NCI-H2227 treated with DMSO at 0.1 percent for 48 hours (cell line): Measurements from ENCODE around the gene PTPRE.
A peak's percentile ranks its signal among the peaks of the same experiment; 100 is the strongest.

Source experiments
- DNase-seq: peaks from one replicate; lab custom pipeline; 2025; lab: John Stamatoyannopoulos, UW

The PTPRE gene

GRCh38 chr10:128027306-128027705 is 120.4 kb downstream of the PTPRE start:
- no peak for DNase-seq

GRCh38 chr10:128027822-128028507 is 121.1 kb downstream of the PTPRE start:
- DNase-seq: no peak

- no peak for DNase-seq
Measured at GRCh38 chr10:128028508-128029289, 121.8 kb downstream of the PTPRE start.

GRCh38 chr10:128029290-128029651 is 122.4 kb downstream of the PTPRE start:
- DNase-seq: no peak

- DNase-seq: peak; percentile 56
Measured at GRCh38 chr10:128029731-128030369, 122.9 kb downstream of the PTPRE start.

GRCh38 chr10:128030498-128031072 is 123.7 kb downstream of the PTPRE start:
- DNase-seq: no peak

GRCh38 chr10:128031216-128031615 is 124.3 kb downstream of the PTPRE start:
- DNase-seq: no peak

- DNase-seq: no peak
Measured at GRCh38 chr10:128032466-128032865, 125.6 kb downstream of the PTPRE start.

GRCh38 chr10:128035557-128035973 is 128.7 kb downstream of the PTPRE start:
- no peak for DNase-seq

GRCh38 chr10:128036011-128036615 is 129.2 kb downstream of the PTPRE start:
- DNase-seq: no peak

- no peak for DNase-seq
Measured at GRCh38 chr10:128036746-128037543, 130.0 kb downstream of the PTPRE start.

GRCh38 chr10:128040096-128040495 is 133.2 kb downstream of the PTPRE start:
- no peak for DNase-seq

- DNase-seq: no peak
Measured at GRCh38 chr10:128040681-128041080, 133.8 kb downstream of the PTPRE start.

- DNase-seq: no peak
Measured at GRCh38 chr10:128042131-128042610, 135.3 kb downstream of the PTPRE start.

- no peak for DNase-seq
Measured at GRCh38 chr10:128043259-128044045, 136.5 kb downstream of the PTPRE start.

GRCh38 chr10:128044186-128044585 is 137.3 kb downstream of the PTPRE start:
- DNase-seq: no peak

GRCh38 chr10:128044961-128045832 is 138.3 kb downstream of the PTPRE start:
- DNase-seq: no peak

GRCh38 chr10:128045833-128046120 is 138.9 kb downstream of the PTPRE start:
- DNase-seq: no peak

GRCh38 chr10:128046156-128046952 is 139.5 kb downstream of the PTPRE start:
- no peak for DNase-seq
